NCI-H2227 (cell line): ENCODE data around the gene PLPP2.

Experiments
- DNase-seq: peaks from one replicate; lab custom pipeline; 2025; ENCODE audit not compliant: unreplicated experiment; lab: John Stamatoyannopoulos, UW

Gene PLPP2

GRCh38 chr19:317710-318508 is 26.7 kb upstream of the PLPP2 start:
- DNase-seq = no peak

GRCh38 chr19:315811-316210 is 24.6 kb upstream of the PLPP2 start:
- no peak for DNase-seq

DNA sequence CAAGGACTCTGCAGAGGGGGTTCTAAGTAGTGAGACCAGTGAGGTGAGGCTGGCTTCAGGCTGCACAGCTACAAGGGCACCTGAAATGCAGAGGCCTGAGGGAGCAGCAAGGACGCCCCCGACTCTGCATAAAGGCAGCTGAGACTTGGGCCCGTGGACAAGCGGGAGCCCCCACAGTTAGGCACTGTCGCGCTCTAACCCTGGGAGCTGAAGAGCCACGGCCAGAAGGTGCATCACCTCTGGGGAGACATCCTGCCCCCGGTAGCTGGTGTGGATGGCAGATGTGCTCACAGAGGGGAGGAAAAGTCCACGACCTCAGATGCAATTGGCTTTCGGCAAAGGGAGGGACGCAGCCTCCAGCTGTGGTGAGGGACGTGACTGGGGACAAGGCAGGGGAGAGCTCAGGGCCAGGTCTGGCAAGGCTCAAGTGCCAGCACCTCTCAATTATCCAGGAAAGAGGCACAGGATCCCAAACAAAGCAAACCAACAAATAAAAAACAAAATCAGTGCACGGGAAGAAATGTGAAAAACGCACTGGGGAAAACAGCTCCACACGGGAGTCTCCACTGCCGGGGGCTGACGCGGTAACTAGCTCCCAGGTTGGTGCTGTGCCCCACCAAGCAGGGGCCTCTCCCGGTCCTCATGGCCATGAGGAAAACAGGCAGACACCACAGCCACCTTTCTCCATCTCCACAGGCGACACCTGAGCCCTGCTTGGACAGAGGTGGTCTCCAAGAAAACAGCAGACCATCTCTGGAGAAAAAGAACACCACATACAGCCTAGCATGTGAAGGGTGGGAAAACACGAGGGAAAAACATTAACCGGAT is 23.0 kb upstream of the PLPP2 start:
- DNase-seq = no peak

- no peak for DNase-seq
Observed at GRCh38 chr19:313169-313987, 22.2 kb upstream of the PLPP2 start.

GRCh38 chr19:311813-312261 is 20.6 kb upstream of the PLPP2 start:
- no peak for DNase-seq

GRCh38 chr19:310781-311496 is 19.7 kb upstream of the PLPP2 start:
- DNase-seq = no peak

GRCh38 chr19:310141-310651 is 19.0 kb upstream of the PLPP2 start:
- DNase-seq = no peak

- no peak for DNase-seq
Observed at GRCh38 chr19:309206-309565, 18.0 kb upstream of the PLPP2 start.

DNA sequence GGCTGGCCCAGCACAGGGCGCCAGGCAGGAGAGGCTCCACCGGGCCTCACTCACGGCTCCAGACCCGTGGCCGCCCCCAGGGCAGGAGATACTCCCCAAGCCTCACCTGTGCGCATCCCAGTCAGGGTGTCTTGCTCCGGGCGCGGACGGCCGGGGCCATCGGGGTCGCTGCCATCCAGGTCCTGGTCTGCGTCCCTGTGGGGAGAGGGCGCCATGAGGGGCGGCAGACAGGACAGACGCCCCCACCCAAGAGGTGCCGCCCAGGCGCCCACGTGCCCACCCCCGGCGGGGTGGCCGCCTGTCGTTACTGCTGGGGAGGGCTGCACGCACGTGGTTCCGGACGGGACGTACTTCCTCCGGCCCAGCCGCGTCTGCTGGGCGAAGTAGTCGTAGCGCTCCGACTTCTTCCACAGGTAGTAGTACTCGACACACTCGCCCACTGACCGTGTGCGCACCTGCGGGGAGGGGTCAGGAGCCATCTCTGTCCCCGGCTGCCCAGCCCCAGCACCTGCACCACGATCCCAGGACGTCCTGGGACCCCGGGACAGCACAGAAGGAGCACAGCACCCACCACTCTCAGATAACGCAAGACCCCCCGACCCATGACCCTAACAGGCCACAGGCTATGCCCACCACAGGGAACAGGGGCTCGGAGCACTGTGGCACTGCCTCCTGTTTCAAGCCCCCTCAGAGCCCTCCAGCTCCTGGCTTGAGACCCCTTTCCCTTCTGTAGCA is 17.4 kb upstream of the PLPP2 start:
- no peak for DNase-seq

- no peak for DNase-seq
Observed at GRCh38 chr19:307793-308420, 16.7 kb upstream of the PLPP2 start.

DNA sequence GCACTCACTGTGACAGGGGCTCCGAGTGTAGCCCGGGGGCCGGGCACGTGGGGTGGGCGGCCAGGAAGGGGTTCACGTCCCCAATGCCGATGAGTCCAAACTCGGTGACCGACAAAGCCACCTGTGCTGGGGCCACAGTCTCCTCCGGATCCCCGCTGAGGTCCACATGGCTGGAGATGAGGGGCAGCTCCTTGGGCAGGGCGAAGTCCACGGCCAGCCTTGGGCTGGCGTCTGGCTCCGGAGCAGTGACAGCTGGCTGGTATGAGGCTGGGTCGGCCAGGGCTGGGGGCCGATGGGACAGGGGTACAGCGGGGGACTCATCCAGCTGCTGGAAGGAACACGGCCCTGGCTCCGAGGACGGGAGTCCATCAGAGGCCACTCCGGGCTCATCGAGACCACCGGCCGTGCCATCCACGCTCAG is 15.9 kb upstream of the PLPP2 start:
- DNase-seq = no peak

GRCh38 chr19:306151-306900 is 15.1 kb upstream of the PLPP2 start:
- DNase-seq = no peak

DNA sequence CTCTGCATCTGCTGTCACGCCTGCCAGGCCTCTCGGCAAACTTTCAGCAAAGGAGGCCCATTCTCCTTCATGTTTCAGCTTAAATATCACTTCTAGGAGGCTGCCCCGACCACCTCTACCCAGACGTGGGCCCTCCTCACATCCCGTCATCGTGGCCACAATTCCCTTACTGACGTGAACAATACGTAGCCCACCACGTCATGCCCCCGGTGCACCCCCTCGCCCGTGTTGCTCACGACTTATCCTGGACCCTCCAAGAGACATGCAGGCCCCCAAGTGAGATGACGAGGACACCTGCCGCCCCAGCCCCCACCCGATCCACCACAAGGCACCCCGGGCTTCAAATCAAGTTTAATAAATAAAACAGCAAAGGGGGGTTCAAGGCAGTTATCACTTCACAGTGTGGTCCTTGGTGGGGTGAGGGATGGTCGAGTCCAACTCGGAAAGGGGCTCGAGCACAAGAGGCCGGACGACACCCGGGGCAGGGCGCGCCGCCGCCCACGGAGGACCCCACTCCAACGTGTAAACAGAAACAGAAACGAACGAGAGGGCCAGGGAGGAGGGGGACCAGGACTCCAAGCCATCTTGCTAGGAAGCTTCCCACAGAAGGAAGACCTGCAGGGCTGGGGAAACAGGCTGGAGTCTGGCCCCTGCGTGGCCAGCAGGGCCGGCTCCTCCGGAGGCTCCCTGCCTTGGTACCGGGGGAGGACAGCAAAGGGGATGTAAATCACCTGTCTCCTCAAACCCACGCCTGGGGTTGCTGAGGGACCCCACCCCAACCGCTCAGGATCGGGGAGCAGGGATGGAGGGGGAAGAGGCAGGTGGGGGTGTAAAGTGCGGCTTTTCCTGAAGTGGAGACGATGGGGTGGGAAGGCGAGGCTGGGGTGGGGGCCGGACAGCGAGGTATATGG is 14.3 kb upstream of the PLPP2 start:
- no peak for DNase-seq

- no peak for DNase-seq
Observed at GRCh38 chr19:296476-297225, 5.4 kb upstream of the PLPP2 start.

DNA sequence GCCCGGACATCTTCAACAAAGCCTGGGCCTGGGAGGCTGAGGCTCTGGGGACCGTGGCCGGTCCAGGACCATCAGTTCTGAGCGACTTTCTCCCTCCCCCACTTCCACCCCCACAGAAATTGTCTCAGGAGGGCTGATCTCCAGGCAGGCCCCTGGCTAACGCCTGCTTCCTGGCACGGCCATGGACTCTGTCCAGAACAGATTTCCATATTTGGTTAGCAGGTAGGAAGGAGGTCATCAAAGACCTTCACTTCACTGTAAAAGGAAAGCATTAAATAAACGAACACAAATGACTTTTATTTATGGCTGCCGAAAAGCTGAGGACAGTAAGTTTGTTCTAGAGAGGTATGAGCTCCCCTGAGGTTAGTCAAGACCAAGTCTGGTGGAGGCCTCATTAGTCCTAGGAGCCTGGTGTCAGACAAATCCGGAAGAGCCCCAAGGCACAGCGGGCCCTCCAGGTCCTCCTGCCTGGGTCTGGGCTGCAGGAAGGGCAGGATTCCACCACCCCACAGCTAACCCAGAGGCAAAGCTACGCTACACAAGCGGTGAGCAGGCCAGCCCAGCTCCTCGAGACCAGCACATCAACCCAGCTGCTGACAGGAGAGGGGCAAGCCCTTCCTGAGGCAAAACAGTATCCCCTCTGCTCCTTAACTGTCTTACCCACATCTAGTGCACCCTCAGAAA is 4.6 kb upstream of the PLPP2 start:
- DNase-seq = no peak

GRCh38 chr19:294946-295686 is 3.9 kb upstream of the PLPP2 start:
- peak; percentile 50 for DNase-seq
